HepG2 (cell line): ENCODE data around the gene WDR43. TPM values are rescaled to one million over a fixed set of nuclear protein-coding genes. Genes with fewer than 3 reads are reported as not detected.

ENCODE experiments used
- CENPBD1 ChIP-seq: sonication (generic); formaldehyde crosslinking; IDR thresholded peaks from 2 replicates; pipeline ENCODE4 v1.8.0; 2022; ENCODE audit warnings: missing genetic modification reagents, low read depth, mild to moderate bottlenecking, borderline replicate concordance
- FOXM1 ChIP-seq: sonication (generic); formaldehyde crosslinking; IDR thresholded peaks from 2 replicates; pipeline ENCODE4 v1.5.0; 2020; ENCODE audit warnings: missing genetic modification reagents
- KLF15 ChIP-seq: sonication (generic); formaldehyde crosslinking; IDR thresholded peaks from 2 replicates; pipeline ENCODE4 v1.8.1; 2023; ENCODE audit warnings: borderline replicate concordance, mild to moderate bottlenecking, inconsistent platforms, missing genetic modification reagents, mixed read lengths
- NBN ChIP-seq: fragments of 450-650 bp; conservative IDR thresholded peaks from 2 replicates; pipeline ENCODE4 v1.6.1; 2017
- RBAK ChIP-seq: sonication (generic); formaldehyde crosslinking; IDR thresholded peaks from 2 replicates; pipeline ENCODE4 v1.5.1; 2020; ENCODE audit warnings: mild to moderate bottlenecking, missing genetic modification reagents
- REXO4 ChIP-seq: sonication (generic); formaldehyde crosslinking; IDR thresholded peaks from 2 replicates; pipeline ENCODE4 v1.8.0; 2022; ENCODE audit warnings: missing genetic modification reagents, mild to moderate bottlenecking, borderline replicate concordance
- SOX5 ChIP-seq: IDR thresholded peaks from 2 replicates; pipeline ENCODE4 v1.6.1; 2016; ENCODE audit warnings: borderline replicate concordance
- THRA ChIP-seq: sonication (generic); formaldehyde crosslinking; IDR thresholded peaks from 2 replicates; pipeline ENCODE4 v1.4.0; 2020; ENCODE audit warnings: missing genetic modification reagents, borderline replicate concordance
- ZFP37 ChIP-seq: sonication (generic); formaldehyde crosslinking; IDR thresholded peaks from 2 replicates; pipeline ENCODE4 v1.4.0; 2020; ENCODE audit warnings: missing genetic modification reagents, borderline replicate concordance
- ZNF337 ChIP-seq: sonication (generic); formaldehyde crosslinking; IDR thresholded peaks from 2 replicates; pipeline ENCODE4 v1.5.1; 2020; ENCODE audit warnings: missing genetic modification reagents, low read depth, mild to moderate bottlenecking, borderline replicate concordance
- ZNF646 ChIP-seq: sonication (generic); formaldehyde crosslinking; IDR thresholded peaks from 2 replicates; pipeline ENCODE4 v1.9.0; 2021; ENCODE audit warnings: mild to moderate bottlenecking, missing genetic modification reagents
- ZNF850 ChIP-seq: sonication (generic); formaldehyde crosslinking; conservative IDR thresholded peaks from 2 replicates; pipeline ENCODE4 v1.9.0; 2021; ENCODE audit warnings: mild to moderate bottlenecking, missing genetic modification reagents
- ZSCAN21 ChIP-seq: sonication (generic); formaldehyde crosslinking; IDR thresholded peaks from 2 replicates; pipeline ENCODE4 v1.8.0; 2022; ENCODE audit warnings: mild to moderate bottlenecking, missing genetic modification reagents, moderate library complexity, borderline replicate concordance
- polyA plus RNA-seq, 8 experiments: library from polyadenylated mRNA; depleted of rRNA in 3 of 8; stranded (reverse) in 7 of 8; unstranded in 1 of 8; fragments of >200 nt; fragmentation: Illumina TruSeq in 4 of 8; extraction: Trizol in 4 of 8; gene quantifications; 2 replicates each; pipeline versions ENCODE4 v1.2.1 to v1.2.3, GENCODE V29; 2011 to 2016; ENCODE audit warnings: low read depth in 4 of 8, missing spikeins in 1 of 8, mixed read lengths in 1 of 8; ENCODE audit not compliant: insufficient read depth in 1 of 8
- total RNA-seq, 5 experiments: library from RNA; depleted of rRNA; stranded (reverse); fragments of >200 nt; fragmentation: Illumina TruSeq; extraction: Trizol; gene quantifications; 2 replicates each; pipeline ENCODE4 v1.2.3, GENCODE V29; 2016; ENCODE audit warnings: low read depth in 1 of 5
- TF ChIP-seq, protein P1 (sequence below): sonication (generic); formaldehyde crosslinking; IDR thresholded peaks from 2 replicates; pipeline ENCODE4 v1.4.0; 2020; ENCODE audit warnings: missing genetic modification reagents
- TF ChIP-seq, protein P2 (sequence below): sonication (generic); formaldehyde crosslinking; IDR thresholded peaks from 2 replicates; pipeline ENCODE4 v1.9.0; 2021; ENCODE audit warnings: missing genetic modification reagents, borderline replicate concordance

The WDR43 gene
- total and polyA plus RNA-seq, 2 of the 13 experiments (the other 11 are each of a cell fraction or from before 2014, with no cell fraction given) = 121 to 167 TPM

- TF ChIP-seq, protein P1, sequence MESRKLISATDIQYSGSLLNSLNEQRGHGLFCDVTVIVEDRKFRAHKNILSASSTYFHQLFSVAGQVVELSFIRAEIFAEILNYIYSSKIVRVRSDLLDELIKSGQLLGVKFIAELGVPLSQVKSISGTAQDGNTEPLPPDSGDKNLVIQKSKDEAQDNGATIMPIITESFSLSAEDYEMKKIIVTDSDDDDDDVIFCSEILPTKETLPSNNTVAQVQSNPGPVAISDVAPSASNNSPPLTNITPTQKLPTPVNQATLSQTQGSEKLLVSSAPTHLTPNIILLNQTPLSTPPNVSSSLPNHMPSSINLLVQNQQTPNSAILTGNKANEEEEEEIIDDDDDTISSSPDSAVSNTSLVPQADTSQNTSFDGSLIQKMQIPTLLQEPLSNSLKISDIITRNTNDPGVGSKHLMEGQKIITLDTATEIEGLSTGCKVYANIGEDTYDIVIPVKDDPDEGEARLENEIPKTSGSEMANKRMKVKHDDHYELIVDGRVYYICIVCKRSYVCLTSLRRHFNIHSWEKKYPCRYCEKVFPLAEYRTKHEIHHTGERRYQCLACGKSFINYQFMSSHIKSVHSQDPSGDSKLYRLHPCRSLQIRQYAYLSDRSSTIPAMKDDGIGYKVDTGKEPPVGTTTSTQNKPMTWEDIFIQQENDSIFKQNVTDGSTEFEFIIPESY (CRISPR knock-in tag) = no peak
- no peak for TF ChIP-seq KLF15
- TF ChIP-seq NBN = no peak
- TF ChIP-seq ZNF646 (CRISPR knock-in tag) = no peak
- peak; percentile 40; the same call in 1 of the 2 replicates for TF ChIP-seq SOX5
- no peak for TF ChIP-seq ZFP37
- TF ChIP-seq REXO4 (CRISPR knock-in tag) = no peak; the same call in 1 of the 2 replicates
- no peak for TF ChIP-seq ZNF850 (CRISPR knock-in tag)
- TF ChIP-seq RBAK (CRISPR knock-in tag) = no peak
- peak; percentile 83; the same call in 1 of the 2 replicates for TF ChIP-seq ZSCAN21 (CRISPR knock-in tag)
- no peak for TF ChIP-seq FOXM1 (CRISPR knock-in tag)
- no peak for TF ChIP-seq ZNF337
- TF ChIP-seq, protein P2, sequence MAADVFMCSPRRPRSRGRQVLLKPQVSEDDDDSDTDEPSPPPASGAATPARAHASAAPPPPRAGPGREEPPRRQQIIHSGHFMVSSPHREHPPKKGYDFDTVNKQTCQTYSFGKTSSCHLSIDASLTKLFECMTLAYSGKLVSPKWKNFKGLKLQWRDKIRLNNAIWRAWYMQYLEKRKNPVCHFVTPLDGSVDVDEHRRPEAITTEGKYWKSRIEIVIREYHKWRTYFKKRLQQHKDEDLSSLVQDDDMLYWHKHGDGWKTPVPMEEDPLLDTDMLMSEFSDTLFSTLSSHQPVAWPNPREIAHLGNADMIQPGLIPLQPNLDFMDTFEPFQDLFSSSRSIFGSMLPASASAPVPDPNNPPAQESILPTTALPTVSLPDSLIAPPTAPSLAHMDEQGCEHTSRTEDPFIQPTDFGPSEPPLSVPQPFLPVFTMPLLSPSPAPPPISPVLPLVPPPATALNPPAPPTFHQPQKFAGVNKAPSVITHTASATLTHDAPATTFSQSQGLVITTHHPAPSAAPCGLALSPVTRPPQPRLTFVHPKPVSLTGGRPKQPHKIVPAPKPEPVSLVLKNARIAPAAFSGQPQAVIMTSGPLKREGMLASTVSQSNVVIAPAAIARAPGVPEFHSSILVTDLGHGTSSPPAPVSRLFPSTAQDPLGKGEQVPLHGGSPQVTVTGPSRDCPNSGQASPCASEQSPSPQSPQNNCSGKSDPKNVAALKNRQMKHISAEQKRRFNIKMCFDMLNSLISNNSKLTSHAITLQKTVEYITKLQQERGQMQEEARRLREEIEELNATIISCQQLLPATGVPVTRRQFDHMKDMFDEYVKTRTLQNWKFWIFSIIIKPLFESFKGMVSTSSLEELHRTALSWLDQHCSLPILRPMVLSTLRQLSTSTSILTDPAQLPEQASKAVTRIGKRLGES (CRISPR knock-in tag) = no peak
- no peak; the same call in 1 of the 2 replicates for TF ChIP-seq CENPBD1
- TF ChIP-seq THRA (CRISPR knock-in tag) = peak; percentile 60; the same call in 1 of the 2 replicates
These were observed at the start of gene WDR43 (continued) for GRCh38 chr2:28894470-28895188.
